ENCODE data around the gene NDUFB1.

NDUFB1 gene

GRCh38 chr14:92088494-92088893 lies 33.0 kb downstream of the NDUFB1 start:
- no peak for DNase-seq

GRCh38 chr14:92074555-92074954 lies 47.0 kb downstream of the NDUFB1 start:
- DNase-seq = no peak

All from NCI-H1694 treated with DMSO at 0.1 percent for 48 hours (cell line).